ENCODE measurements around the gene PHETA2.
"Not testable (repeated sequence)": the region's sequence is repeated elsewhere in the genome, so short reads cannot be mapped to it uniquely, and the experiment has no call there.

The PHETA2 gene

DNA sequence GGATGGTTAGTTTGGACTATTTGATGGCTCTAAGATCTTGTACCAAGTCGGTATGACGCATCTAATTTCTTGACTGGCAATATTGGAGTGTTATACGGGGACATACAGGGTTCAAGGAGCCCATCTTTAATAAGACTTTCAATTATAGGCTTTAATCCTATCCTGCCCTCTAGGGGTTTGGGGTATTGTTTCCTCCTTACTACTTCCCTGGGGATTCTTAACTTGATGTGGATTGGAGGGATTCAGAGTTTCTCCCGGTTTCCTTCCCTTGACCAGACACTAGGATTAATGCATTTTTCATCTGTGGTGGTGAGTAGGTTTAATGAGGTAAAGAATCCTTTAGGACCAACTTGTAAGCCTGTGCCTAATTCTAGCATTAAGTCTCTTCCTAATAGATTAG, 37.8 kb downstream of the PHETA2 start:
- DNase-seq, result no peak

DNA sequence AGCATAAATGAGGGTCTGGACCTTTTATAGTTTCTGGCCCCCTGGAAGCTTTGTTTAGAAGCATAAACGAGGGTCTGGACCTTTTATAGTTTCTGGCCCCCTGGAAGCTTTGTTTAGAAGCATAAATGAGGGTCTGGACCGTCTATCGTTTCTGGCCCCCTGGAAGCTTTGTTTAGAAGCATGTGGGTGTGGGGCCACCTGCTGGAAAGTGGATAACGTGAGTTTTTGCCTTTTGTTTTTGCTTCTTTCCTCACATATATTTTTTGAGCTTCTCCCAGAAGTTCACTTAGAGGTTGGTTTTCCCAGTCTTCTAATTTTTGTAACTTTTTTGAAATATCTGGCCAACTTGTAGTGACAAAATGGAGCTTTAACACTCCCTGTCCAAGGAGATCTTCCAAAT, 38.7 kb downstream of the PHETA2 start:
- not testable (repeated sequence) for DNase-seq

DNA sequence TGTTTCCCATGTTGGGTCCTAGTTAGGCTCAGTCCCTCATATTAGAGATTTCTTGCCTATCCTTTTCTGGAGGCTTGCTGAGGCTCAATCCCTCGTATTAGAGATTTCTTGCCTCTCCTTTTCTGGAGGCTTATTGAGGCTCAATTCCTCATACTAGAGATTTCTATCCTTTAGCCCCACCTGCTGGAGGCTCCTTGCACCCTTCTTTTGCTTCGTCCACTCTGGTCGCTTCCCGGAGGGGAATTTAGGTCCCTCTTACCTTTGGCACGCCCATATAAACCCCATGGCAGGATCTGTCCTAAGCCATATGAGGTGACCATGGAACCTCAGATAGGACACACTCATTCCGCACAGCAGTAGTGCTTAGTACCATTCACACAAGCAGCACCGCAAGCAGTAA, 40.7 kb downstream of the PHETA2 start:
- no peak for DNase-seq

DNA sequence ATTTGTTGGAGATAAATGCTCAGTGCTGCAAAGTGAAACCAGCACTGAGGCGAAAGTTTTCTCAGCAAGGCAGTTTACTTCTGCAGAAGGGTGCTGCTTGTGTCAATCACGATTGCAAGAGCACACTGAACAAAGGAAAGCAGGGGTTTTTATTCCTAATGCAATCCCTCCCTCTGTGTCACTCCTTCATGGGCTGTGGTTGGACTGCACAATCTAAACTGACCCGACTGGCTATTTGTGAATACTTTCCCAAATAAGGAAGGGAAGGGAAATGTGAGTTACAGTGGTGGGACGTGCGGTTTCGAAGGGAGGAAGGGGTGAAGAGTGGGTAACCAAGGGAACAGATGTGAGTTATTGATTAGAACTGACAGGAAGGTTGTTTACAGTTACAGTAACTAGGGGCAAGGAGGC, 41.4 kb downstream of the PHETA2 start:
- DNase-seq, result not testable (repeated sequence)

DNA sequence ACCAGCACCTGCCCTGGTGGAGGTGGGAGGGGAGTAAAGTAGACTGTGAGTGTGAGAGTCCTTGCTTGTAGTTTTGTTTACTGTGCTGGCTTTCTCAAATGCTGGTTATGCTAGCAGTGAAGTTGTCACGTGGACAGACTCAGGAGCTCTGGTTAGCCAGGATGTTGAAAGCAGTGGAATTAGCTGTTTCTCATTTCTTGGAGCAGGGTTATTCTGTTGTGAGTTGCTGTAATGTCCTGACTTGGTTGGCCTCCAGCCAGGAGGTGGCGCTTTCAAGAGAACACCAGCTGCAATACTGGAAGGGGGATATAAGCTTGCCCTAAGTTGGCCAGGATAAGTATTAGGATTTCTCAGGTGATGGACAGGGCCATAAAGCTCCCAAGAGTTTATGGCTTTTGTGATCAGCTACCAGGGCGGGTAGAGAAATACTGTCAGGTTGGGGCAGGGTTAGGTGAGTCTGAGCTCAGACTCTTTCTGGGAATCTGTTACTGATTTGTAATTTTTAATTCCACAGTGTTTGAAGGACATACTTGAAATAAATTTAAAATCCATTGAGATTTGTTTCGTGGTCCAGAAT, 42.9 kb downstream of the PHETA2 start:
- DNase-seq, result no peak

DNA sequence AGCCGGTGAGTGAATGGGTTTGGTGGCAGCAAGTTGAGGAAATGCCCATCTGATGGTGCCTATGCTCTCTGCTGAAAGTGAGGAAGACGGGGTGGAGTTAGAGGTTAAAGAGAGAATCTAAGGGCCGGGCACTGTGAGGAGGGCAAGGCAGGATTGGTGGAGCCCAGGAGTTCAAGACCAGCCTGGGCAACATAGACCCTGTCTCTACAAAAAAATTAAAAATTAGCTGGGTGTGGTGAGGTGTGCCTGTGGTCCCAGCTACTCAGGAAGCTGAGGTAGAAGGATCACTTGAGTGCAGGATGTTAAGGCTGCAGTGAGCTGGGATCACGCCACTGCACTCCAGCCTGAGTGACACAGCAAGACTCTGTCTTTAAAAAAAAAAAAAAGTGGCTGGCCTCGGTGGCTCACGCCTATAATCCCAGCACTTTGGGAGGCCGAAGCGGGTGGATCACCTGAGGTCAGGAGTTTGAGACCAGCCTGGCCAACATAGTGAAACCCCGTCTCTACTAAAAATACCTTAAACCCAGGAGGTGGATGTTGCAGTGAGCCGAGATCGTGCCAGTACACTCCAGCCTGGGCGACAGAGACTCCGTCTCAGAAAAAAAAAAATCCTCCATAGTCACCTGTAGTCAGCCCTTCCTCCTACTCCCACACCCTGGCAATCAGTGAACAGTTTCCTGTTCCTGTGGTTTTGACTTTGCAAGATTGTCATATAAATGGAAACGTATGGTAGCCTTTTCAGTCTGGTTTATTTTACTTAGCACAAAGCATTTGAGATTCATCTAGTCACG, 46.4 kb downstream of the PHETA2 start:
- DNase-seq, result not testable (repeated sequence)

DNA sequence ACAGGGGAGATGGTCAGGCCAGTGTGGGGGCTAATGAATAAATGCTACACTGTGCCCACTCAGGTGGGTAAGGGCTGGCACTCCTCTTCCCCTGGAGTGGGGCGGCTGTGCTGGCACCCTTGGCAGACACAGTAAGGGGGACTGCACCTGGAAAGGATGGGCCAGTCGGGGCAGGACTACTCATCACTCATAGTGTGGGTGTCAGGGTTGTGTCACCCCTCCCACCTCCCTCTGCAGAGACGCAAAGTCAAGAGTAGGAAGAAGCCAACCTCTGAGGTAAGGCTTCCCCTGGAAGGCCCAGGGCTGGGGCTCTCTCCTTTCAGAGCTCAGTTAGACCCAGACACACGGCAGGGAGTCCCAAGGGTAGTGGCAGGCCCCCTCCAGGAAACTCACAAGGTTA, 49.5 kb downstream of the PHETA2 start:
- DNase-seq, result not testable (repeated sequence)

DNA sequence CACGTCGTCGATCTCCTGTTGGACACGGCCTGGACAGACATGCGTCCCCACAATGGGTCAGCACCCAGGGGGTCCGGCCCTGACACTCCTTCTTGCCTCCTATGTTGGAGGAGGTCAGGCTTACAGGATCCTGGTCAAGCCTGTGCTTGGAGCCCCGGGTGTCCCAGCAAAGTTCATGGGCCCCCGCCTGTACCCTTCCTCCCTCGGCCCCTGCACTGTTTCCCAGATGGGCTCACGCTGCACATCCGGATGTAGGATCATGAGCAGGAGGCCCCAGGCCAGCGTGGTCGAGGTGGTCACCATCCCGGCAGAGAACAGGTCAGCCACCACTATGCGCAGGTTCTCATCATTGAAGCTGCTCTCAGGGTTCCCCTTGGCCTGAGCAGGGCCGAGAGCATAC, 53.6 kb downstream of the PHETA2 start:
- DNase-seq, result no peak

DNA sequence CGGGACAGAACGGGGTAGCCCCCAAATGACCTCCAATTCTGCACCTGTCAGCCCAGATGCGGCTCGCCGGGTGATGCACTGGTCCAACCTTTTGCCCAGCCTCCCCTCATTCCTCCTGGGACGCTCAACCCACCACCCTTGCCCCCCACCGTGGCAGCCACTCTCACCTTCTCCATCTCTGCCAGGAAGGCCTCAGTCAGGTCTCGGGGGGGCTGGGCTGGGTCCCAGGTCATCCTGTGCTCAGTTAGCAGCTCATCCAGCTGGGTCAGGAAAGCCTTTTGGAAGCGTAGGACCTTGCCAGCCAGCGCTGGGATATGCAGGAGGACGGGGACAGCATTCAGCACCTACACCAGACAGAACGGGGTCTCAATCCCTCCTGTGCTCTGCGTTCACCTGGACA, 54.0 kb downstream of the PHETA2 start:
- DNase-seq, result not testable (repeated sequence)
